ENCODE results near the gene RGS13. TPM values are rescaled to one million over a fixed set of nuclear protein-coding genes. Genes with fewer than 3 reads are reported as not detected.

The RGS13 gene
- total RNA-seq, 6 donors from 2014 or later = 0.20 to 4.9 (median 2.1) TPM; not detected in 1

DNA sequence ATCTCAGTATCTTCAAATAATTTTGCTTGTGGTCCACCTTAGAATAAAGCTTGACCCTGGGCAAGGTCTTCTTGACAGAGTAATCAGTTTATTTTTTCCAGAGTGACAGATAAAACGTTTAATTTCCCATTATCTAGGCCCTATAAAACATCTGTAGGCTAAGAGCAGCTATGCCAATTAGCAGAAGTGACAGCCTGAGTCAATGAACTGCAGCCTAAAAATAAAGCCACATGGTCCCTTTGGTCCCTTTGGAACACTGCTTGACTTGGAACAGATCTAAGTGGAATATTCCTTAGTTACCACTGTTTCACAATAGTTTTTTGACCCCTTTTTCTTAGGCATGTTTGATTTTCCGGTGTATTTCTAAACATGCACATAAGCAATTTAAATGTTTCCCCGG is 6.3 kb upstream of the RGS13 start:
- ATAC-seq (ENCODE audit: low FRiP score in 2 of 2) = no peak
- Histone ChIP-seq H3K27ac (no peak overlapping the region), H3K4me3 (no peak overlapping the region), H3K36me3 (no peaks in the 10 kb centered on the region), H3K9me3 (no peaks in the 10 kb centered on the region), H3K27me3 (no peaks in the 10 kb centered on the region), H3K4me1 (no peaks in the 10 kb centered on the region)
- TF ChIP-seq EP300 (IDR thresholded peaks at IDR 0.05) = no peak
- no peak for TF ChIP-seq POLR2A (IDR thresholded peaks at IDR 0.05)
- no peak for TF ChIP-seq POLR2AphosphoS5 (IDR thresholded peaks at IDR 0.05)
- TF ChIP-seq CTCF (IDR thresholded peaks at IDR 0.05) = no peak
- 68 to 74% methylated on average over 3 of the region's 3 CpGs for WGBS, 2 donors
- DNase-seq = no peak

GRCh38 chr1:192630521-192631287 is 5.2 kb upstream of the RGS13 start:
- no peak for TF ChIP-seq POLR2AphosphoS5 (IDR thresholded peaks at IDR 0.05)
- TF ChIP-seq POLR2A (IDR thresholded peaks at IDR 0.05) = no peak
- TF ChIP-seq CTCF (IDR thresholded peaks at IDR 0.05) = no peak
- TF ChIP-seq EP300 (IDR thresholded peaks at IDR 0.05) = no peak
- H3K9me3 ChIP-seq = no peaks in the 10 kb centered on the region
- no peaks in the 10 kb centered on the region for H3K27me3 ChIP-seq
- no peaks in the 10 kb centered on the region for H3K4me1 ChIP-seq
- H3K4me3 ChIP-seq = no peak overlapping the region
- H3K36me3 ChIP-seq = no peaks in the 10 kb centered on the region
- ATAC-seq (ENCODE audit: low FRiP score in 2 of 2) (no peak), DNase-seq (no peak)
- 63 to 64% methylated on average over 6 of the region's 6 CpGs for WGBS, 2 donors
- H3K27ac ChIP-seq = no peak overlapping the region

DNA sequence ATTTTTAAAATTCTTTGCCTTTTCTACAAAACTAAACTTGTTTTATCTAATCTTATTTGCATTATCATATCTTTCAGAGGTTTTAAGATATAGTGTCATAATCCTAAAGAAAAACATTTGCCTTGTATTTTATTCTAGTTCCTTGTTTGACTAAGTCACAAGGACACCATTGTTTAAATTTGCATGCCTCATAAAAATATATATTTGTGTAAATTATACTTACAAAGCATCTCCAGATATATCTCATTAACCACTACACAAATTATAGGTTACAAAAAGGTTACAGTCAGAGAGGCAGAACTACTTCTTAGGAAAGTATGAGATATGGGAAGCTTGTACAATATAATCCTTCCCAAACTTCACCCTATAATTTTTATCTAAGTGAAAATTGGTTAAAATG is 4.2 kb upstream of the RGS13 start:
- Histone ChIP-seq H3K4me1 (no peaks in the 10 kb centered on the region), H3K9me3 (no peaks in the 10 kb centered on the region), H3K27me3 (no peaks in the 10 kb centered on the region), H3K4me3 (no peak overlapping the region), H3K36me3 (no peaks in the 10 kb centered on the region), H3K27ac (no peak overlapping the region)
- no peak for DNase-seq
- no peak for ATAC-seq (ENCODE audit: low FRiP score in 2 of 2)
- TF ChIP-seq EP300 (IDR thresholded peaks at IDR 0.05) (no peak), CTCF (IDR thresholded peaks at IDR 0.05) (no peak), POLR2AphosphoS5 (IDR thresholded peaks at IDR 0.05) (no peak), POLR2A (IDR thresholded peaks at IDR 0.05) (no peak)

- DNase-seq = no peak
- H3K36me3 ChIP-seq = no peaks in the 10 kb centered on the region
- no peaks in the 10 kb centered on the region for H3K9me3 ChIP-seq
- no peak overlapping the region for H3K27ac ChIP-seq
- WGBS, 2 donors = 57 to 58% methylated on average over 3 of the region's 3 CpGs
- TF ChIP-seq POLR2AphosphoS5 (IDR thresholded peaks at IDR 0.05) = no peak
- TF ChIP-seq EP300 (IDR thresholded peaks at IDR 0.05) = no peak
- no peak for TF ChIP-seq POLR2A (IDR thresholded peaks at IDR 0.05)
- no peak for TF ChIP-seq CTCF (IDR thresholded peaks at IDR 0.05)
- no peaks in the 10 kb centered on the region for H3K27me3 ChIP-seq
- no peak overlapping the region for H3K4me3 ChIP-seq
- no peaks in the 10 kb centered on the region for H3K4me1 ChIP-seq
- ATAC-seq (ENCODE audit: low FRiP score in 2 of 2) = no peak
These were observed 3.8 kb upstream of the RGS13 start for GRCh38 chr1:192632188-192632587.

Measured in upper lobe of left lung (tissue), 6 donors.